Skeletal muscle cell (primary cell): ENCODE measurements around the gene KRT26.

Source experiments
- DNase-seq: peaks from one replicate; pipeline ENCODE4 v3.0.0-alpha.2; 2010; ENCODE audit warnings: low read depth
- H3K4me3 ChIP-seq: 2 replicates; pipeline ENCODE4 v1.5.1; 2011; ENCODE audit warnings: low read depth, mild to moderate bottlenecking, control low read depth, low read length, moderate library complexity

KRT26 gene

GRCh38 chr17:40796846-40797245 lies 24.8 kb upstream of the KRT26 start:
- DNase-seq: no peak
- H3K4me3 ChIP-seq: no peak overlapping the region

- no peak overlapping the region for H3K4me3 ChIP-seq
- no peak for DNase-seq
These were observed 23.1 kb upstream of the KRT26 start for GRCh38 chr17:40795019-40795667.

- H3K4me3 ChIP-seq: no peak overlapping the region
- no peak for DNase-seq
These were observed 22.5 kb upstream of the KRT26 start for GRCh38 chr17:40794466-40794865.

- DNase-seq: no peak
These were observed 21.8 kb upstream of the KRT26 start for GRCh38 chr17:40793832-40794231.

GRCh38 chr17:40791787-40792436 lies 19.9 kb upstream of the KRT26 start:
- DNase-seq: no peak
- no peak overlapping the region for H3K4me3 ChIP-seq

More at GRCh38 chr17:40793832-40794231, 21.8 kb upstream of the KRT26 start:
- no peak overlapping the region for H3K4me3 ChIP-seq

- DNase-seq: no peak
These were observed 19.1 kb upstream of the KRT26 start for GRCh38 chr17:40791111-40791510.

GRCh38 chr17:40782450-40782849 lies 10.4 kb upstream of the KRT26 start, which contains the start of gene KRT27:
TSS of gene KRT27 (minus strand) at chr17:40782550. CDS start at chr17:40782493, 57 bp downstream.
- H3K4me3 ChIP-seq: no peak within 1 kb of the TSS
- DNase-seq: no peak

More at GRCh38 chr17:40791111-40791510, 19.1 kb upstream of the KRT26 start:
- no peak overlapping the region for H3K4me3 ChIP-seq

- peak overlapping the region; percentile 17 for H3K4me3 ChIP-seq
- no peak for DNase-seq
These were observed 7.3 kb upstream of the KRT26 start for GRCh38 chr17:40779181-40779909.

- DNase-seq: no peak
- no peak overlapping the region for H3K4me3 ChIP-seq
These were observed 6.5 kb upstream of the KRT26 start for GRCh38 chr17:40778461-40778860.

GRCh38 chr17:40777971-40778370 lies 6.0 kb upstream of the KRT26 start:
- no peak for DNase-seq
- no peak overlapping the region for H3K4me3 ChIP-seq

- H3K4me3 ChIP-seq: no peak overlapping the region
- no peak for DNase-seq
These were observed 5.5 kb upstream of the KRT26 start for GRCh38 chr17:40777459-40777858.

GRCh38 chr17:40775945-40776344 lies 3.9 kb upstream of the KRT26 start:
- H3K4me3 ChIP-seq: no peak overlapping the region
- no peak for DNase-seq

GRCh38 chr17:40765657-40766056 lies 6.3 kb downstream of the KRT26 start:
- no peak for DNase-seq
- no peak overlapping the region for H3K4me3 ChIP-seq

- no peak overlapping the region for H3K4me3 ChIP-seq
- no peak for DNase-seq
These were observed 8.2 kb downstream of the KRT26 start for GRCh38 chr17:40763752-40764151.

- DNase-seq: no peak
- no peak overlapping the region for H3K4me3 ChIP-seq
These were observed 11.6 kb downstream of the KRT26 start for GRCh38 chr17:40760105-40761016.

- H3K4me3 ChIP-seq: no peak within 1 kb of the TSS
- no peak for DNase-seq
These were observed 16.8 kb downstream of the KRT26 start, which contains the start of gene KRT25 for GRCh38 chr17:40755231-40755630. TSS of gene KRT25 (minus strand) at chr17:40755331. CDS start at chr17:40755271, 60 bp downstream.

- DNase-seq: no peak
- no peak overlapping the region for H3K4me3 ChIP-seq
These were observed 18.2 kb downstream of the KRT26 start for GRCh38 chr17:40753804-40754203.

- H3K4me3 ChIP-seq: no peak overlapping the region
- no peak for DNase-seq
These were observed 20.9 kb downstream of the KRT26 start for GRCh38 chr17:40751065-40751464.

- no peak for DNase-seq
- H3K4me3 ChIP-seq: no peak overlapping the region
These were observed 21.6 kb downstream of the KRT26 start for GRCh38 chr17:40750391-40750790.
